SU-DHL-6 (cell line): ENCODE data around the gene NRP2.

Experiments used
- EZH2phosphoT487 ChIP-seq: fragments of 200-600 bp; sonication (generic), shearing (Covaris generic); conservative IDR thresholded peaks from 2 replicates; pipeline ENCODE4 v1.6.1; 2018; ENCODE audit warnings: mild to moderate bottlenecking, antibody characterized with exemption, low read length, moderate library complexity, mixed read lengths
- TF ChIP-seq, protein P1 (sequence below): fragments of 200-600 bp; sonication (generic); IDR thresholded peaks from one replicate; pipeline ENCODE4 v1.5.1; 2017; ENCODE audit warnings: antibody characterized with exemption, mild to moderate bottlenecking, low read length, moderate library complexity; ENCODE audit not compliant: insufficient read depth, poor library complexity, severe bottlenecking

- TF ChIP-seq, protein P1, sequence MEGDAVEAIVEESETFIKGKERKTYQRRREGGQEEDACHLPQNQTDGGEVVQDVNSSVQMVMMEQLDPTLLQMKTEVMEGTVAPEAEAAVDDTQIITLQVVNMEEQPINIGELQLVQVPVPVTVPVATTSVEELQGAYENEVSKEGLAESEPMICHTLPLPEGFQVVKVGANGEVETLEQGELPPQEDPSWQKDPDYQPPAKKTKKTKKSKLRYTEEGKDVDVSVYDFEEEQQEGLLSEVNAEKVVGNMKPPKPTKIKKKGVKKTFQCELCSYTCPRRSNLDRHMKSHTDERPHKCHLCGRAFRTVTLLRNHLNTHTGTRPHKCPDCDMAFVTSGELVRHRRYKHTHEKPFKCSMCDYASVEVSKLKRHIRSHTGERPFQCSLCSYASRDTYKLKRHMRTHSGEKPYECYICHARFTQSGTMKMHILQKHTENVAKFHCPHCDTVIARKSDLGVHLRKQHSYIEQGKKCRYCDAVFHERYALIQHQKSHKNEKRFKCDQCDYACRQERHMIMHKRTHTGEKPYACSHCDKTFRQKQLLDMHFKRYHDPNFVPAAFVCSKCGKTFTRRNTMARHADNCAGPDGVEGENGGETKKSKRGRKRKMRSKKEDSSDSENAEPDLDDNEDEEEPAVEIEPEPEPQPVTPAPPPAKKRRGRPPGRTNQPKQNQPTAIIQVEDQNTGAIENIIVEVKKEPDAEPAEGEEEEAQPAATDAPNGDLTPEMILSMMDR: no peak
- no peak for TF ChIP-seq EZH2phosphoT487
These were observed 31.9 kb upstream of the NRP2 start for GRCh38 chr2:205650450-205650849.
